Measurements from ENCODE around the gene ASB16.

The ASB16 gene

GRCh38 chr17:44211281-44212265 lies 41.1 kb downstream of the ASB16 start:
- no peak for DNase-seq

DNA sequence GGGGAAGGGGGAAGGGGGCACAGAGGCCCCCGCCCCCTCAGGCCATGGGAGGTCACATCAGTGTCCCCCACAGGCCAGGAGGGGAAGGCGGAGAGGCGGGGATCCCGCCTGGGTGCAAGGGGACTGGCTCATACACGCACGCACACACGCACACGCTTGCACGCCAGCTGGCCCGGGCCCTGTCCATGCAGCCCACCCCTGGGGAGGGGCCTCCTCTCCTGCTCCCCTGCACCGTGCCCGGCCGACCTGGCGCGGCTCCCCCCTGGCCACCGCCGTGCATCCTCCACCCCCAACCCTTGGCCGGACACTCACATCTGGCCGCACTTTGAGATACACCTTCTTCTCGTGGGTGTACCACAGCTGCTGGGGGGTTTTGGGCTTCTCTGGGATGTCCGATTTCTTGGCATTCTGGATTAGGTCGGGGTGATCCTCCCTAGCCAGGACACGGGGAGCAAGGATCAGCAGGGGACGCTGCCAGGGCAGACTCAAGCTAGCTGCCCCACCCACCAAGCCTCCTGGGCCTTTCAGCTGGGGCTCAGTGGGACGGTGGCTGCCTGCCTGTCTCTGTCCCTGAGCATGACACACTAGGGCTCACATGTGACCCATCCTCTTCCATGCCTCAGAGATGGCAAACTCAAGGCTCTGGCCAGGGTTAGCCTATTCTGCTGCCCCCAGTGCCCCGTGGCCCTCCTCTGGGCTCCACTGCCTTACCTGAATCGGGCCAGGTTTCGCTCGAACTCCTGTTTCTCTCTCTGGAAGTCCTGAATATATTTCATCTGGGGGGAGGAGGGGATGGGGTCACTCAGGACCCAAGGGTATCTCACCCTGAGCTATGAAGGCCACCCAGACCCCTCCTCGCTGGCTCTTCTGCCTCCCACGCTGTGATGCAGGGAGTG lies 42.3 kb downstream of the ASB16 start:
- DNase-seq: no peak

GRCh38 chr17:44213403-44214229 lies 43.1 kb downstream of the ASB16 start:
- no peak for DNase-seq

- no peak for DNase-seq
These were observed 43.7 kb downstream of the ASB16 start for GRCh38 chr17:44214230-44214494.

DNA sequence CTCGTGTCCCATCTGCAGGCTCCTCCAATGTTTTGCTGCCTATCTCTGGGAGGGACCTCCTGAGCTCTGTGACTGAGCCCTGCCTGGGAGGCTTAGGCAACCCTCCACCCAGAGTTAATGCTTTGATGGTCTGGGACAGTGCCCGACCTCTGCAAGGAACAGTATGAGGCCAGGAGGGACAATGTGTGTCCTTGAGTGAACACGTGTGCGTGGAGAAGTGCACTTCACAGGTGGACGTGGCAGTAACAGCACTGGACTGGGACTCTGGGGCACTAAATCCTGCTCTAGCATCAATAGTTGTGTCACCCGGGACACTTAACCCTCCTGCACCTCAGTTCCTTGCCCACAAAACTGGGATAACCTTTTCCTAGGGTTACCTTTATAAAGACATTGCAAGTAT lies 44.4 kb downstream of the ASB16 start:
- DNase-seq: no peak

GRCh38 chr17:44216173-44216572 lies 45.7 kb downstream of the ASB16 start:
- no peak for DNase-seq

DNA sequence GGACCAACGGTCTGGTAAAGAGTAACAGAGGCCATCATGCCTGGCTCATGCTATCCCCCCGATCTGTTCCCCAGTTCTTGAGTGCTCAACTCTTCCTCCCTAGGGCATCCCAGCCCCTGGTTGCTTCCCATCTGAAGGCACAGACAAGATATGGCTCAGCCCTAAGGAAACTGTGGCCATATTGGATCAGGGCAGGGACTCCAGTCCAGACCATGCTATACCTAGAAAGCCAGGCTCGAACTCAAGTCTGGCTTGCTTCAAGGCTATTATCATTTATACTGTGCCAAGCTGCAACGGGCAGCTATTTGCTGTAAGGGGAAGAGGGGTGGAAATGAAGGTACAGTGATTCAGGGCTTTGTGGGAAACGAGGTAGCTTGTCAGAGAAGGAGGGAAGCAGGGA lies 46.2 kb downstream of the ASB16 start:
- no peak for DNase-seq

GRCh38 chr17:44217738-44218343 lies 47.3 kb downstream of the ASB16 start:
- no peak for DNase-seq

GRCh38 chr17:44218344-44219107 lies 48.0 kb downstream of the ASB16 start:
- peak; percentile 77 for DNase-seq

DNA sequence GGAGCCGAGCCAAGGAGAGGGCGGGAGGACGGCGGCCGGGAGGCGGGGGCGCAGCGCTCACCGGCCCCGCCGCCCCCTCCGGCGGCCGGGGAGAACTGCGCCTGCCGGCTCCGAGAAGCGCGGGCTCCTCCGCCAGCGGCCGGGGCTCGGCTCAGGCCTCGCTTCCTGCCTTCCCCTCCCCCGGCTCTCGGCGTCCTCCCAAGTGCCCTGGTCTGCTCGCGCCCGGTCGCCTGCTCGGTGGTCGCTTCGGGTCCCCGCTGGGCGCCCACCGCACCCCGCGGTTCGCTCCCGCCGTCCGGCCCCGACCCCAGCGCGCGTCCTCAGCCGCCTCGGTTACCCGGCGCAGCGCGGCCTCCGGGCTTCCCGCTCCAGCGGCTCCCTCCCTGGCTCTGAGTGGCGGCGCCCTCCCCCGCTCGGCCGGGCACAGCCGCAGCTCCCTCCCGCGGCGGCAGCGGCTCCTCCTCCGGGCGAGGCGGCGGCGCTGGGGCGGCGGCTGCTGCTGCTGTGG lies 48.7 kb downstream of the ASB16 start:
- no peak for DNase-seq

DNA sequence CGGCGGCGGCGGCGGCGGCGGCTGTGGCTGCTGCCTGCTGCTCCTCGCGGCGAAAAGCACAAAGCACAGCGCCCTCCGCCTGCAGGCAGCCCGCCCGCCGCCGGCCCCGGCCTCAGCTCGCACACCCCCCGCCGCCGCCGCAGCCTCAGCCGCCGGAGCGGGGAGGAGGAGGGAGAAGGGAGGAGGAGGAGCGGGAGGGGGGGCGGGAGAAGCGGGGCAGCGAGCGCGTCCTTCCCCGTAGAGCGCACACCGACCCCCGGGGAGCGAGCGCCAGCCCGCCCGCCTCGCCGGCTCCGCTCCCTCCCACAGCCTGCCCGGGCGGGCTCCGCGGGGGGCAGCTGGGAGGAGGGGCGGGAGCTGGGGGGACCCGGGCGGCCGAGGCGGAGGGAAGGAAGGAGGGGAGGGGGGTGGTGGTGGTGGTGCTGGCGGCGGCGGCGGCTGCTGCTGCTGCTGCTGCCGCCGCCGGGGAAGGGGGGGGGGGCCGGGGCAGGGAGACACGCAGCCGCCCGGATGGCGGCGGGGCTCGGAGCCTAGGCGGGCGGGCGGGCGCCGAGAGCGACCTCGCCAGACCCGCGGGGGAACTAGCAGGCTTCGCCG lies 49.2 kb downstream of the ASB16 start, which contains the start of gene UBTF:
Gene UBTF (minus strand): TSS at position 60 of the 597 bp plus-strand sequence. CDS start 1,446 bp downstream, outside the sequence.
- DNase-seq: no peak

- no peak for DNase-seq
These were observed 49.9 kb downstream of the ASB16 start for GRCh38 chr17:44220213-44221083.

- DNase-seq: peak; percentile 30
These were observed 50.8 kb downstream of the ASB16 start for GRCh38 chr17:44221084-44221861.

- DNase-seq: no peak
These were observed 51.3 kb downstream of the ASB16 start for GRCh38 chr17:44221862-44222111.

DNA sequence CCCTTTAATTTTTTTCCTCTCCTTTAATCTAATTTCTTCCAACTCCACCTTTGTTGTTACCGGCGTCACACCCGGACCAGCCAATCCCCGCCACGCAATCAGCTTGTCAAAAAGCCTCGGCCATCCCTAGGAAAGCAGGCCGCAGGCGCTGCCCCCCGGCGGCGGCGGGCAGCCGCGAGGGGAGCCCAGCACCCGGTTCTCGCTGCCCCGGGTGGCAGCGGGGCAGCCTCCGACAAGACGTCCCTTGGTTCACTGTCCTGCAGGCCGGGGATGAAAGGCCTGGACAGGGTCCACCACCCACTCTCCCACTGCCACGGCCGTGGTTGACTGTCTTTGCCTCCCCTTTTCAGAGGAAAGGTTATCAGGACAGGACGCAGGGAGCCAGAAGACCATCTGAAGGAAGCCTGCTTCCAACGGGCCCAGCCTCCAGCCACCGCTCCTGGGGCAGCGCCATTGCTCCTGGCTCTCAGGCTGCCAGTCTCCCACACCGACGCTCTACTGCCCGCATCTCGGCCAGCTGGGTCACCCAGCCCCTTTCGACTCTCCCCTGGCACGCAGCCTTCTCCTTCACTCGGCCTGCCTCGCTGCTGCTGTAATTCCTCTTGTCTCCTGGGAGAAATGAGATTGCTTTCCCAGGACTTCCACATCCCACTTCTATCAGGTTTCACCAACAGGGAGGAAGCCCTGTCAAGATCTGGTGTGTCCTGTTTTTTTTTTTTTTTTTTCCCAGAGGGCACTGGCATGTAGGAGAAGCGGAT lies 51.8 kb downstream of the ASB16 start:
- DNase-seq: peak; percentile 51

GRCh38 chr17:44223541-44224071 lies 53.1 kb downstream of the ASB16 start:
- DNase-seq: no peak
